ENCODE results near the gene AFDN. TPM values are rescaled to one million over a fixed set of nuclear protein-coding genes. Genes with fewer than 3 reads are reported as not detected.
A peak's percentile ranks its signal among the peaks of the same experiment; 100 is the strongest.

Gene AFDN
- total and polyA plus RNA-seq, 2 experiments from 2014 or later: 119 to 299 TPM

DNA sequence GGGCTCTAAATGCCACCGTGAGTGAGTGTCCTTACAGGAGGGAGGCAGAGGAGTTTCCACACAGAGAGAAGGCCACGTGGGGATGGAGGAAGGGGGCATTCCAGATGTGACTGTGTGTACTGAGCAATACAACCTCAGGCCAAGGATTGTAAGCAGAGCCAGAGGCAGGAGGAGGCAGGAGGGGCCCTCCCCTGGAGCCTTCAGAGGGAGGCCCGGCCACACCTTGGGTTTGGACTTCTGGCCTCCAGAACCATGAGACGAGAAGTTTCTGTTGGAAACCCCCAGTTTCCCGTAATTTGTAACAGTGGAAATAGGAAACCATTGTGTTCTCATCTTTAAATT lies 161.4 kb downstream of the AFDN start:
- Histone ChIP-seq H3K27me3 (no peaks in the 10 kb centered on the region), H3K27ac (no peak overlapping the region), H3K4me1 (ENCODE audit: low read depth) (no peaks in the 10 kb centered on the region), H3K36me3 (no peaks in the 10 kb centered on the region), H3K9me3 (ENCODE audit: low read depth) (no peaks in the 10 kb centered on the region), H3K4me3 (no peak overlapping the region)
- DNase-seq (ENCODE audit: low read depth in 1 of 2, low spot score in 1 of 2): no peak
- no peak for TF ChIP-seq CTCF (IDR thresholded peaks at IDR 0.05; ENCODE audit: low read depth, low read length)

DNA sequence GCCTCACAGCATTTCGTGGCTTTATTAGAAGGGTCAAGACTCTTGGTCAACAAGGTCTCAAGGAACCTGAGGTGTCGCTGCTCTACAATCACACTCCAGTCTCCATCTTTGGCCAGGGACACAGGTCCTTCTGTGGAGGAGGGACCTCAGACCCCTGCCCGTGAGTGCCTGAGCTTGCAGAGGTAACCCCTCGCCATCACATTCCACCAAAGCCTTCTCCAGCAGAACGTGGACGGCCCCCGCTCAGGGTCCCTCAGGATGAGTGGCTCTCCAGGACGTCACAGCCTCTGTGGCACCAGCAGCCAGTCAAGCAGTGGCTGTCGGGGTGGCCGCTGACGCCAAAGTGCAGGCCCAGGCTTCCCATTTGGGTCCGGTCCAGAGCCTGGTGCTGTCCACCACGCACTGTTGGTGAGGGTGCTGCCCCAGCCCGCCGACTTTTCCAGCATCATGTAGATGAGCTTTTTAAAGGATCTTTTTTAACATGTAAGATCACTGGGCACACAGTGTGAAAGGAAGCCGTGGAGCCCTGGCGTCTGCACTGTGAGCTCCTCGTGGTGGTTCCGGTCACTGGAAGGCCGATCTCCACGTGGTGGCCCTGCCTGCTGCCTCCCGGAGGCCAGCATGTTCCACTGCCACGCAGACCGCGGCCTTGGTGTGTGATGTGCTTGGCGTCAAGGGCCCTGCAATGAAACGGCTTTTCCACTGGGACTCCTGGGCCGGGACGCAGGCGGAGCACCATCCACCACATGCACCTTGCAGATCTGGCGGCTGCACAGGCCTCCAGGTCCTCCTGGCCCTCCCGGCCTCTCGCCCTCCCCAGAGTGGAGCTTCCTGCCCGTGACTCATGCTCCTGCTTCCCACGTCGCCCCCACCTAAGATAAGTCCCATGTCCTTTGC lies 162.5 kb downstream of the AFDN start:
- H3K36me3 ChIP-seq: no peaks in the 10 kb centered on the region
- H3K27me3 ChIP-seq: no peaks in the 10 kb centered on the region
- H3K4me3 ChIP-seq: no peak overlapping the region
- no peak overlapping the region for H3K27ac ChIP-seq
- no peaks in the 10 kb centered on the region for H3K4me1 ChIP-seq (ENCODE audit: low read depth)
- H3K9me3 ChIP-seq (ENCODE audit: low read depth): no peaks in the 10 kb centered on the region
- TF ChIP-seq CTCF (IDR thresholded peaks at IDR 0.05; ENCODE audit: low read depth, low read length): no peak
- no peak for DNase-seq (ENCODE audit: low read depth in 1 of 2, low spot score in 1 of 2)

DNA sequence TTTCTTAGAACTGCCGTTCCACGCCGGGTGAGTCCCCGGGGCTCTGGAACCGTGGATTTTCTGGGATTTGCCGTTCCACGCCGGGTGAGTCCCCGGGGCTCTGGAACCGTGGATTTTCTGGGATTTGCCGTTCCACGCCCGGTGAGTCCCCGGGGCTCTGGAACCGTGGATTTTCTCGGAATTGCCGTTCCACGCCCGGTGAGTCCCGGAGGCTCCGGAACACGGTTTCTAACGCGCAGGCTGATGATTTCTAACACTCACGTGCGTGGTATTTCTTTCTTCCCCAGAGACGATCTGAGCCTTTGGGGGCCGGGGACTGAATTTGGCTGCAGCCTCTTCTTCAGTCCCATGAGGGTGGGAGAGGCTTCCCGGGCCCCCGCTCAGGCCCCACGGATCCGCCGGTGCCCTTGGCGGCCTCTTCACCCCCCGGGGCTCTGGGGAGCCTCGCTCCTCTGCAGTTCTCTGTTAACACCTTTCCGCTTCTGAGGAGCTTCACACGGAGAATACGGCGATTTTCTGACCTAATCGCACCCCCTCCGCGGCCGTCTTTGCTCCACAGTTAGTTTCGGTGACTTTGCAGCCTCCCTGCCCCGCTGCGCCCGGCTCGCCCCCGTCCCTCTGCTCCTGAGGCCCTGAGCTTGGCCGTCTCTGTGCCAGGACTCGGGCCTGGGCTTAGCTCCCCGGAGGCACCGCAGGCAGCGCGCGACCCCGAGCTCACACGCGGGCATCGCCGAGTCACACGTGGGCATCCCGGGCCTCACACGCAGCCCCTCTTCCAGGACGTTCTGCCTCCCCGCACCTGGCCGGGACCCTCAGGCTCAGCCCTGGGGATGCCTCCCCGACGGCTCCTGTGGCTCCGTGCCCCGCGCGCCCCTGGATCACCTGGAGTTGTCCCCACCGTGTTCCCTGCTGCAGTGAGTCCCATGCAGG lies 163.6 kb downstream of the AFDN start:
- Histone ChIP-seq H3K9me3 (ENCODE audit: low read depth) (no peaks in the 10 kb centered on the region), H3K27me3 (no peaks in the 10 kb centered on the region), H3K36me3 (no peaks in the 10 kb centered on the region), H3K4me3 (no peak overlapping the region), H3K27ac (no peak overlapping the region), H3K4me1 (ENCODE audit: low read depth) (no peaks in the 10 kb centered on the region)
- TF ChIP-seq CTCF (IDR thresholded peaks at IDR 0.05; ENCODE audit: low read depth, low read length): no peak
- DNase-seq (ENCODE audit: low read depth in 1 of 2, low spot score in 1 of 2): no peak

DNA sequence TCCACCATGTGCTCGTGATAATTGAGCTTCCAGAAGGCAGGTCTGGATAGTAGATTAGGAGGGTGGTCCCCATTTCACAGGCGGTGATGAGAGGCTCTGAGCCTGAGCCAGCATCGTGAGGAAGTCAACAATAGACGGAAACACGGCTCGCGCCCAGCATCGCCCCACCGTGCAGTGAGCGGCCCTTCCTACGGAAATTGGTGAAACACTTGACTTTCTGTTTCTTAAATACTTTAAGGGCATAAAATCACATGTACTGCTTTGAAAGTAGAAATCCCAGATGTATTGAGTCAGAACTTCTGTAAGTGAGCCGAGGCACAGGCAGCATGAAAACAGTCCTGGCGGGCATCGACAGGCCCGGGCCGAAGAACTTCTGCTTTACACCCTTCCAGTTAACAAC lies 166.5 kb downstream of the AFDN start:
- DNase-seq (ENCODE audit: low read depth in 1 of 2, low spot score in 1 of 2): peak in 1 of 2 donors; percentile 23
- Histone ChIP-seq H3K27me3 (no peaks in the 10 kb centered on the region), H3K4me3 (no peak overlapping the region), H3K27ac (no peak overlapping the region), H3K9me3 (ENCODE audit: low read depth) (no peaks in the 10 kb centered on the region), H3K36me3 (no peaks in the 10 kb centered on the region), H3K4me1 (ENCODE audit: low read depth) (no peaks in the 10 kb centered on the region)
- no peak for TF ChIP-seq CTCF (IDR thresholded peaks at IDR 0.05; ENCODE audit: low read depth, low read length)

- Histone ChIP-seq H3K27me3 (no peaks in the 10 kb centered on the region), H3K4me1 (ENCODE audit: low read depth) (no peaks in the 10 kb centered on the region), H3K9me3 (ENCODE audit: low read depth) (no peaks in the 10 kb centered on the region), H3K36me3 (no peaks in the 10 kb centered on the region), H3K4me3 (no peak overlapping the region), H3K27ac (no peak overlapping the region)
- no peak for TF ChIP-seq CTCF (IDR thresholded peaks at IDR 0.05; ENCODE audit: low read depth, low read length)
- DNase-seq (ENCODE audit: low read depth in 1 of 2, low spot score in 1 of 2): no peak
Measured at GRCh38 chr6:167993831-167994230, 167.1 kb downstream of the AFDN start.

Data from cardiac muscle cell (in vitro differentiated cells and primary cell).